ENCODE measurements around the gene S1PR3. TPM values are rescaled to one million over a fixed set of nuclear protein-coding genes. Genes with fewer than 3 reads are reported as not detected.

The S1PR3 gene
- total RNA-seq, 1 donor from 2014 or later, result 37.9 TPM

DNA sequence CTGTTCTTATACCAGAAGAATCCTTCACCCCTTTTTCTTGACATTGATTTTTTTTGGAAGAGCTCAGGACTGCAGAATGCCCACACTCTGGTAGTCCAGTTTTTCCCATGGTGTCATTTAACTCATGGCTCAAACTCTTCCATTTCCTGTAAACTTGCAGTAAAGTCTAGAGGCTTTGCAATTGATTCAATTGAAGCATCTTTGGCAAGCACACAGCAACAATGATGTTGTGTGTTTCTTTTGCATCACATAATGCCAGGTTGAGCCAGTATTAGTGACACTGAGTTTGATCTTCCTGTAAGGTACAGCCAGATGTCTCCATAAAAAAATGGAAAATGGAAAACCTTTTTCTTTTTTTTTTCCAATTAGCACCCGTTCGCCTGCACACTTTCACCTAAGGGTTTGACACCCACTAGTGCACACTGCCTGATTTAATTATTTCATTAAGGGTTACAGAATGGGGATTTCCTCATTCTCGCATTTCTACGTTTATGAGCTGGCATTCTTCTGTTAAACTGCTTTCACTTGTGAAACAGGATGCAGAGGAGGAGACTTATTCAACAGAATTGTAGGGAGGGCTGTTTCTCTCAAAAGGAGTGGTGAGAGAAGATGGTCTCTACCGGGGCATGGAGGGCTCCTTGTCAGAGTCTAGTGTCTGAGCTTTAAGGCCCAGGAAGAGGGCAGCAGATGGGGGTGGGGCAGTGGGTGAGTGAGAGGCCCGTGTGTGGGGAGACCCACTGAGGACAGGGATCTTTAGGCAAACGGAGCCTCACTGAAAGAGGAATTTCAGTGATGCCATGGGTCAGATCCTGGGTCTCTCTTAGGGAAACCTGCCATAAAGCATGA, 2.2 kb upstream of the S1PR3 start:
- peak overlapping the region; percentile 45 for H3K27ac Mint-ChIP-seq
- H3K4me3 Mint-ChIP-seq, result peak overlapping the region; percentile 68
- peaks cover 22% of the 10 kb centered on the region for H3K27me3 Mint-ChIP-seq
- DNase-seq (ENCODE audit: extremely low spot score, unreplicated experiment), result no peak
- peaks cover 24% of the 10 kb centered on the region for H3K4me1 Mint-ChIP-seq (ENCODE audit: unreplicated experiment)
- H3K36me3 Mint-ChIP-seq, result no peaks in the 10 kb centered on the region
- TF ChIP-seq, protein P1, sequence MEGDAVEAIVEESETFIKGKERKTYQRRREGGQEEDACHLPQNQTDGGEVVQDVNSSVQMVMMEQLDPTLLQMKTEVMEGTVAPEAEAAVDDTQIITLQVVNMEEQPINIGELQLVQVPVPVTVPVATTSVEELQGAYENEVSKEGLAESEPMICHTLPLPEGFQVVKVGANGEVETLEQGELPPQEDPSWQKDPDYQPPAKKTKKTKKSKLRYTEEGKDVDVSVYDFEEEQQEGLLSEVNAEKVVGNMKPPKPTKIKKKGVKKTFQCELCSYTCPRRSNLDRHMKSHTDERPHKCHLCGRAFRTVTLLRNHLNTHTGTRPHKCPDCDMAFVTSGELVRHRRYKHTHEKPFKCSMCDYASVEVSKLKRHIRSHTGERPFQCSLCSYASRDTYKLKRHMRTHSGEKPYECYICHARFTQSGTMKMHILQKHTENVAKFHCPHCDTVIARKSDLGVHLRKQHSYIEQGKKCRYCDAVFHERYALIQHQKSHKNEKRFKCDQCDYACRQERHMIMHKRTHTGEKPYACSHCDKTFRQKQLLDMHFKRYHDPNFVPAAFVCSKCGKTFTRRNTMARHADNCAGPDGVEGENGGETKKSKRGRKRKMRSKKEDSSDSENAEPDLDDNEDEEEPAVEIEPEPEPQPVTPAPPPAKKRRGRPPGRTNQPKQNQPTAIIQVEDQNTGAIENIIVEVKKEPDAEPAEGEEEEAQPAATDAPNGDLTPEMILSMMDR (conservative IDR thresholded peaks at IDR 0.05), result no peak
- H3K9me3 Mint-ChIP-seq, result no peaks in the 10 kb centered on the region

DNA sequence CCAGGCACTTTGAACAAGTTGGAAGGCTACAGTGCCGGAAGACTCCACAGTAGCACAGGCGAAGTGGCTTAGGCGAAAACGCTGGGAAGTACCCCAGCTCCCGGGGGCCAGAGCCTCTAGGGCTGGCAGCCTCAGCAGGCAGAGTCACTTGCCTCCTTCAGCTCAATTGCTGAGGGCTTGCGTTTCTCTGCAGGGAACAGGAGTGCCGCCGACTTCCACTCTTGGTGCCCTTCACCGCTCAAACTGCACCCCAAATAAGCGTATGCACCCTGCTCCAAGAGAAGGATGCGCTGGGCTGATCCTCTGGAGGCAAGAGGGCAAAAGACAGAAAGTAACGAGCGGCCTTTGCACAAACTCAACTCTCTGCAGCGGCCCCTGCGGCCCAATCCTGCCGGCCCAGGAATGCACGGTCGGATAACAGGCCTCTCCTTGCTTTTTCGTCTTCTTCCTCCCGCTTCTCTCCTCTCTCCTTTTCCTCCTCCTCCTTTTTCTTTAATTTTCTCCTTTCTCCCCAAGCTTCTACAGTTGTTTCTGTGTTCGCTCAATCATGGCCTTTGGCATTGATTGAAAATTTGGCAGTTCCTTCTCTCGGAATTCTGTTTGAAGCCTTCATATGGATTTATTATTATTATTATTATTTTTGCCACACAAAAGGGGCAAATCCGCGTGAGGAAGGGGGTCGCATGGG, 1.1 kb upstream of the S1PR3 start:
- peak overlapping the region; percentile 95 for H3K4me3 Mint-ChIP-seq
- H3K4me1 Mint-ChIP-seq (ENCODE audit: unreplicated experiment), result peaks cover 26% of the 10 kb centered on the region
- no peak overlapping the region for H3K27ac Mint-ChIP-seq
- no peaks in the 10 kb centered on the region for H3K9me3 Mint-ChIP-seq
- no peak for DNase-seq (ENCODE audit: extremely low spot score, unreplicated experiment)
- TF ChIP-seq, protein P1 (conservative IDR thresholded peaks at IDR 0.05), result no peak
- peaks cover 3% of the 10 kb centered on the region for H3K36me3 Mint-ChIP-seq
- peaks cover 23% of the 10 kb centered on the region for H3K27me3 Mint-ChIP-seq

DNA sequence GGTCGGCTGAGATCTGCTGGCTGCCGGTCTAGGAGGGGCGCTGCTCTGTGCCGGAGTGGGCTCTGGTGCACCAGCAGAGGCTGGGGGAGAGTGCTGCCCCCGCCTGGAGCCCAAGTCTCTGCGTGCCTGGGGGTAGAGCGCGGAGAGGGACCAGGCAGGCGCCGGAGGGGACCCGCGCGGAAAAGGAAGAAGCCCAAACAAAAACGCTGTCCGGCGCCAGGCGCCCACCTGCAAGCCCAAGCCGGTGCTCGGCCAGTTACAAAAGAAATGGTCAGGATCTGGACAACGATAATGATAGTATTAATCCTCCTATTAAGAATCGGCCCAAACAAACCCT, 571 bp upstream of the S1PR3 start:
- DNase-seq (ENCODE audit: extremely low spot score, unreplicated experiment), result no peak
- Mint-ChIP-seq H3K9me3 (no peaks in the 10 kb centered on the region), H3K4me3 (peak overlapping the region; percentile 95), H3K27me3 (peaks cover 25% of the 10 kb centered on the region), H3K36me3 (peaks cover 6% of the 10 kb centered on the region), H3K27ac (no peak overlapping the region), H3K4me1 (ENCODE audit: unreplicated experiment) (peaks cover 30% of the 10 kb centered on the region)
- TF ChIP-seq, protein P1 (conservative IDR thresholded peaks at IDR 0.05), result peak; percentile 23

DNA sequence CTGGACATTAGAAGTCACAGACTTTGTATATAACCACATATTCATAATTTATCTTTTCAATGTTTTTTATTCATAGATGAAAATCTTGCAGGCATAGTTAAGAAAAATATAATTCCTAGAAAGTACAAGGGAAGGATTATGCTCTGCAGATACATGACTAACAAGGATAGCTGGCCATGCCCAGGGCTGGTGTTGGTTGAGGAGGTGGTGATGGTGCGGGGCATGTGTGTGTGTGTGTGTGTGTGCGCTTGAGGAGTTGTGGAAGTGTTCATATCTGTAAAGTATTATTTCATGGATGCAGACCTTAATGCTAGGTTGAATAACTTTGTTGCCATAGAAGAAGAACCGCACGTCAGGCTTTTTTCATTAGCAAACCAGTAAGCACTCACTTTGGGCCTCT, 1.3 kb downstream of the S1PR3 start:
- Mint-ChIP-seq H3K4me1 (ENCODE audit: unreplicated experiment) (peaks cover 34% of the 10 kb centered on the region), H3K27ac (no peak overlapping the region), H3K4me3 (peak overlapping the region; percentile 95), H3K36me3 (peaks cover 20% of the 10 kb centered on the region), H3K9me3 (no peaks in the 10 kb centered on the region), H3K27me3 (peaks cover 23% of the 10 kb centered on the region)
- TF ChIP-seq, protein P1 (conservative IDR thresholded peaks at IDR 0.05), result no peak
- no peak for DNase-seq (ENCODE audit: extremely low spot score, unreplicated experiment)

DNA sequence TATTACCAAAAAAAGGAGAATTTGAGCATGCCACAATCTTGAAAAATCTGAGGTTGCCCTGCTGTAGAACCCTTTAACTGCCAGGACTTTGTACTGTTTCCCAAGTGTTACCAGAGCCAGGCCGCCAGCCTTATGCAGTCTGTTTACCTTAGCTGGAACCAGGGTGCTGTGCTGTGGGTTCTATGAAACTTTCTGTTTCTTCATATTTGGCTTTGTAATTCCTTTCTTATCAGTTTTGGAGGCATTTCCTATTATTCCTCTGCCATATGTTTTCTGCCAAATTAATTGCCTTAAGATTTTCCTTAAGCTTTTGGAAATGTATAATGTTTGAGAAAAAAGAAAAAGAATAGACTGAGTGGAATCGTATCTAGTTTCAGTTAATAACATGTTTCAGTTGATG, 2.1 kb downstream of the S1PR3 start:
- Mint-ChIP-seq H3K27me3 (peaks cover 22% of the 10 kb centered on the region), H3K9me3 (no peaks in the 10 kb centered on the region), H3K4me3 (peak overlapping the region; percentile 95), H3K36me3 (peaks cover 20% of the 10 kb centered on the region), H3K27ac (no peak overlapping the region), H3K4me1 (ENCODE audit: unreplicated experiment) (peaks cover 34% of the 10 kb centered on the region)
- TF ChIP-seq, protein P1 (conservative IDR thresholded peaks at IDR 0.05), result no peak
- peak; percentile 15 for DNase-seq (ENCODE audit: extremely low spot score, unreplicated experiment)
